IPS-18c (cell line): ENCODE results near the gene IZUMO2.
"Not testable (repeated sequence)": the region's sequence is repeated elsewhere in the genome, so short reads cannot be mapped to it uniquely, and the experiment has no call there.

Experiments
- H3K4me3 ChIP-seq: 2 replicates; pipeline ENCODE4 v1.7.0; 2013; ENCODE audit warnings: low read depth, mild to moderate bottlenecking, low read length, moderate library complexity; ENCODE audit not compliant: insufficient read depth
- H3K9me3 ChIP-seq: one replicate; pipeline ENCODE4 v1.6.1; 2013; ENCODE audit warnings: mild to moderate bottlenecking, low read length, moderate library complexity; ENCODE audit not compliant: control insufficient read depth, insufficient read depth

IZUMO2 gene

GRCh38 chr19:50155520-50156109, 7.5 kb downstream of the IZUMO2 start:
- H3K9me3 ChIP-seq, result peaks cover 4% of the 10 kb centered on the region
- no peak overlapping the region for H3K4me3 ChIP-seq

- H3K9me3 ChIP-seq, result peaks cover 9% of the 10 kb centered on the region
- no peak overlapping the region for H3K4me3 ChIP-seq
Observed at GRCh38 chr19:50154529-50154928, 8.6 kb downstream of the IZUMO2 start.

- H3K9me3 ChIP-seq, result peaks cover 7% of the 10 kb centered on the region
- no peak overlapping the region for H3K4me3 ChIP-seq
Observed at GRCh38 chr19:50152578-50152977, 10.5 kb downstream of the IZUMO2 start.

GRCh38 chr19:50148528-50148927, 14.6 kb downstream of the IZUMO2 start:
- Histone ChIP-seq H3K4me3 (peak overlapping the region; percentile 78; the same call in 1 of the 2 replicates), H3K9me3 (peaks cover 7% of the 10 kb centered on the region)

- H3K9me3 ChIP-seq, result peaks cover 5% of the 10 kb centered on the region
- H3K4me3 ChIP-seq, result peak overlapping the region; percentile 78
Observed at GRCh38 chr19:50147462-50148423, 15.3 kb downstream of the IZUMO2 start.

- not testable (repeated sequence) for H3K9me3 ChIP-seq, H3K4me3 ChIP-seq
Observed at GRCh38 chr19:50141921-50142320, 21.2 kb downstream of the IZUMO2 start.

GRCh38 chr19:50140118-50140845, 22.8 kb downstream of the IZUMO2 start:
- not testable (repeated sequence) for H3K4me3 ChIP-seq, H3K9me3 ChIP-seq

- H3K4me3 ChIP-seq, H3K9me3 ChIP-seq: not testable (repeated sequence)
Observed at GRCh38 chr19:50136603-50137365, 26.3 kb downstream of the IZUMO2 start.

- H3K4me3 ChIP-seq, H3K9me3 ChIP-seq: not testable (repeated sequence)
Observed at GRCh38 chr19:50135856-50136602, 27.1 kb downstream of the IZUMO2 start.

GRCh38 chr19:50134777-50135719, 28.0 kb downstream of the IZUMO2 start:
- H3K9me3 ChIP-seq, H3K4me3 ChIP-seq: not testable (repeated sequence)

GRCh38 chr19:50133518-50134492, 29.3 kb downstream of the IZUMO2 start:
- H3K4me3 ChIP-seq, H3K9me3 ChIP-seq: not testable (repeated sequence)

- not testable (repeated sequence) for H3K9me3 ChIP-seq, H3K4me3 ChIP-seq
Observed at GRCh38 chr19:50104012-50104411, 59.1 kb downstream of the IZUMO2 start.

GRCh38 chr19:50103405-50103804, 59.7 kb downstream of the IZUMO2 start:
- not testable (repeated sequence) for H3K4me3 ChIP-seq, H3K9me3 ChIP-seq
